Karpas-422 (cell line): ENCODE data around the gene TMEM221. TPM values are rescaled to one million over a fixed set of nuclear protein-coding genes. Genes with fewer than 3 reads are reported as not detected.

Experiments
- DNase-seq: peaks from one replicate; pipeline ENCODE4 v3.0.0-alpha.2; 2015
- H2AFZ ChIP-seq: fragments of 200-600 bp; sonication (generic); 2 replicates; pipeline ENCODE4 v1.6.1; 2014; ENCODE audit warnings: antibody characterized with exemption, low read length, mixed read lengths
- H3K27ac ChIP-seq: fragments of 200-600 bp; sonication (generic); 2 replicates; pipeline ENCODE4 v1.5.1; 2014; ENCODE audit warnings: mild to moderate bottlenecking, low read length, moderate library complexity
- H3K27me3 ChIP-seq: fragments of 200-600 bp; sonication (generic); 2 replicates; pipeline ENCODE4 v1.6.1; 2014; ENCODE audit warnings: low read length, mixed read lengths
- H3K36me3 ChIP-seq: fragments of 200-600 bp; sonication (generic); 2 replicates; pipeline ENCODE4 v1.6.1; 2014; ENCODE audit warnings: low read length, mixed read lengths; ENCODE audit not compliant: insufficient read depth
- H3K4me1 ChIP-seq: fragments of 200-600 bp; sonication (generic); 2 replicates; pipeline ENCODE4 v1.6.1; 2014; ENCODE audit warnings: mild to moderate bottlenecking, low read length, mixed read lengths
- H3K4me2 ChIP-seq: fragments of 200-600 bp; sonication (generic); 2 replicates; pipeline ENCODE4 v1.6.1; 2014; ENCODE audit warnings: low read length, low read depth, mild to moderate bottlenecking; ENCODE audit not compliant: poor library complexity, severe bottlenecking
- H3K4me3 ChIP-seq: fragments of 200-600 bp; sonication (generic); 2 replicates; pipeline ENCODE4 v1.5.1; 2014; ENCODE audit warnings: mild to moderate bottlenecking, antibody characterized with exemption, low read length, mixed read lengths
- H3K79me2 ChIP-seq: fragments of 200-600 bp; sonication (generic); 2 replicates; pipeline ENCODE4 v1.6.1; 2014; ENCODE audit warnings: mild to moderate bottlenecking, low read length, mixed read lengths
- H3K9ac ChIP-seq: fragments of 200-600 bp; sonication (generic); 2 replicates; pipeline ENCODE4 v1.6.0; 2014; ENCODE audit warnings: low read length
- H3K9me2 ChIP-seq: fragments of 200-600 bp; sonication (generic), shearing (Covaris generic); replicated peaks from 2 replicates; pipeline ENCODE4 v1.6.0; 2014; ENCODE audit warnings: mild to moderate bottlenecking, low read length, moderate library complexity; ENCODE audit not compliant: insufficient read depth
- H3K9me3 ChIP-seq: fragments of 300-700, 200-600 bp; sonication (generic); 2 replicates; pipeline ENCODE4 v1.6.1; 2014; ENCODE audit warnings: low read length, mixed read lengths
- H4K20me1 ChIP-seq: fragments of 200-600 bp; sonication (generic); 2 replicates; pipeline ENCODE4 v1.6.1; 2014; ENCODE audit warnings: mild to moderate bottlenecking, antibody characterized with exemption, low read length, low read depth; ENCODE audit not compliant: insufficient read depth
- total RNA-seq: library from RNA; depleted of rRNA; stranded (reverse); fragments of >200 nt; shearing (Covaris generic); gene quantifications from 2 replicates; pipeline ENCODE4 v1.2.3, GENCODE V29; 2014; ENCODE audit warnings: low replicate concordance

Gene TMEM221
- total RNA-seq, 1 experiment from 2014 or later: not detected

DNA sequence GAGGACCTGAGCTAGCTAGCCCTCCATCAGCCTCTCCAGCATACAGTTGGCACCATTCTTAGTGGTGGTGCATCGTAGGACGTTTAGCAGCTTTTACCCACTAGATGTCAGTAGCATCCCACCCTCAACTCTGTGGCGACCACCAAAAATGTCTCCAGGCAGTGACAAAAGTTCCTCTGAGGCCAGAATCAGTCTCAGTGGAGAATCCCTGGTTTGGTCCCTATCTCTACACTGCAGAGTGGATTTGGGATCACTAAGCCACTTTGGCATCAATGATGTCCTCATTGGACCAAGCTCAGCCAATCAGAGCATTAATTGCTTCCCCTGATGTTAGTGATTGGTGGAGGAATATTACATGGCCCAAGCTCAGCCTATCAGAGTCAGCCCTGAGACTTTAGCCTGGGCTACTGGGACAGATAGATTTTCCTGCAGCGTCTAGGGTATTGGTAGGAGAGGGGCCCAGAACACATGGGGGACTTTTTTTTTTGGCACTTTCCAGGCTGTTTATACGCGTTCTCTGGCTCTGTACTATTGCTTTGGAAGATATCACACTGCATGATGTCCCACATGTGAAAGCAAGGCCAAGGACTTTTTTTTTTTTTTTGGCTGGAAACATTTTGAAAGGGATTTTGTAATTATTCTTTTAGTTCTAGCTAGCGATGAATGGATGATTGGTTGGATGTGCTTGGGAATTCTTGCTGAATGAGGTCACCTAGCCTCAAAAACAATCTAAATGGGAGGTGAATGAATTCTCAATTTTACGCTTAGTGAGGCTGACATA, 7.0 kb downstream of the TMEM221 start:
- Histone ChIP-seq H3K79me2 (no peaks in the 10 kb centered on the region), H3K36me3 (no peaks in the 10 kb centered on the region), H3K4me1 (no peaks in the 10 kb centered on the region), H3K4me3 (no peak overlapping the region), H3K9me2 (no peaks in the 10 kb centered on the region), H3K9ac (no peak overlapping the region), H4K20me1 (no peaks in the 10 kb centered on the region), H3K27ac (no peak overlapping the region), H2AFZ (no peak overlapping the region), H3K27me3 (no peaks in the 10 kb centered on the region), H3K9me3 (peaks cover 3% of the 10 kb centered on the region; the same call in 1 of the 2 replicates), H3K4me2 (no peak overlapping the region)
- DNase-seq: peak; percentile 73

DNA sequence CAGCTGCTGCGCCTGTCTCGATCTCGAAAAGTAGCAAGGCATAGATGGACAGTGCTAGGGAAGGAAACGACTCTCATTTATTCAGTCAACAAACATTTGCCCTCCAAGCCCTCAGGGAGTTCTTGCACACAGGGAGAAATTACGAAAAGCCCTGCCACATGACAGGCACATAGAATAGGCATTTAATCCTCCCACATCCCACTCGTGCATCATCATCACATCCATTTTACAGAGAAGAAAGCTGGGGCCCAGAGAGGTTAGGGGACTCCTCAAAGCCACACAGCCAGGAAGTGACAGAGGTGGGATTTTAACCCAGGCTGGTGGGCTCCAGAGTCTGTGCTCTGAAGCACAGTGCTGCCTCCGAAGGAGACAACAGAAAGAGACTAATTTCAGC, 11.6 kb downstream of the TMEM221 start:
- peaks cover 3% of the 10 kb centered on the region; the same call in 1 of the 2 replicates for H3K9me3 ChIP-seq
- H3K27me3 ChIP-seq: no peaks in the 10 kb centered on the region
- H2AFZ ChIP-seq: no peak overlapping the region
- no peak overlapping the region for H3K4me2 ChIP-seq
- H3K36me3 ChIP-seq: no peaks in the 10 kb centered on the region
- H3K4me1 ChIP-seq: no peaks in the 10 kb centered on the region
- no peak overlapping the region for H3K9ac ChIP-seq
- H4K20me1 ChIP-seq: no peaks in the 10 kb centered on the region
- no peak overlapping the region for H3K4me3 ChIP-seq
- no peak overlapping the region for H3K27ac ChIP-seq
- H3K79me2 ChIP-seq: no peaks in the 10 kb centered on the region
- DNase-seq: no peak
- no peaks in the 10 kb centered on the region for H3K9me2 ChIP-seq

DNA sequence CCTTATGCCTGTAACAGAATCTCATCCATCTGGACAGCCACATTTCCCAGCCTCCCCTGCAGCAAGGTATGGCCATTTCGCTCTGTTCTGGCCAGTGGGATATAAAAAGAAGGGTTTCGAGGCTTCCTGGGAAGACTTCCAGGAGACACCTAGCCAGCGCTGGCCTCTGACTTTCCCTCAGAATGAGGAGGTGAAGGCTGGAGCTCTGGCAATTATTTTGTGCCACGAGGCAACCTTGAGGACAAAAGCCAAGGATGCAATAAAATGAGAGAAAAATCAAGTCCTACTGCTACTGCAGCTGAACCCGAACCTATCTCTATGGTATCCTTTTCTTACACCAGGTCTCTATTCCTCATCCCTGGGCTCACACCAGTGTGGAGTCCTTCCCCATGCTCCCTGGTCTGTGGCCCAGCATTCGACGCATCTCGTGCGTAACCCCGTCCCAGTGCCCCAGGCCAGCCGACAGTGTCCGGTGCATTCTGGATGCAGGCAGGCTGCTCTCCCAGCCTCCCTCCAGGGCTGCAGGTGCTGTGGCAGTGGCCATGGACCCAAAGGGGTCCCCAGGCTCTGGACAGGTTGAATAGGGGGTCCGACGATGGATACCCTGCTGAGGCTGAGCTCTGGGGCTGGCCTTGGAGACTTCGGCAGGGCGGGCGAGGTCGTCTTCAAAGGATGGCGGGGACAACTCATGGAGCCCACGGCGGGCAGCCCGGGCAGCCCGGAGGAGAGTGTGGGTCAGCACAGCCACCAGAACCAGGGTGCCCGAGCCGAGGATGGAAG, 12.2 kb downstream of the TMEM221 start:
- H3K79me2 ChIP-seq: no peaks in the 10 kb centered on the region
- H3K27ac ChIP-seq: no peak overlapping the region
- DNase-seq: no peak
- no peak overlapping the region for H3K4me2 ChIP-seq
- no peak overlapping the region for H2AFZ ChIP-seq
- no peaks in the 10 kb centered on the region for H3K9me2 ChIP-seq
- H3K36me3 ChIP-seq: no peaks in the 10 kb centered on the region
- H4K20me1 ChIP-seq: no peaks in the 10 kb centered on the region
- H3K27me3 ChIP-seq: no peaks in the 10 kb centered on the region
- H3K4me1 ChIP-seq: no peaks in the 10 kb centered on the region
- no peak overlapping the region for H3K9ac ChIP-seq
- H3K9me3 ChIP-seq: no peaks in the 10 kb centered on the region
- H3K4me3 ChIP-seq: no peak overlapping the region

DNA sequence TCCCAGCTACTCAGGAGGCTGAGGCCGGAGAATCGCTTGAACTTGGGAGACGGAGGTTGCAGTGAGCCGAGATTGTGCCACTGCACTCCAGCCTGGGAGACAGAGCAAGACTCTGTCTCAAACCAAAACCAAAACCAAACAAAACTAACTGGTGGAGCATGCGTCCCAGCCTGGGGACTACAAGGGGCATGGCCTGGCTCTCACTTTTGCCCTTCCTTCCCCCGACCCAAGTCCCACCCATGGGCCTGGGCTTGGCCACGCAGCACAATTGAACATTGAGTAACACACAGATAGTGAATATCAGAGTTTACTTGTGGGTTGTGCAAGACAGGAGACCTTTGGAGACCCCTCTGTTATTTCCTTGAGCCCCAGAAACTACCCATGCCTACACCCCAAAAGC, 13.2 kb downstream of the TMEM221 start:
- H3K9me3 ChIP-seq: no peaks in the 10 kb centered on the region
- H3K9me2 ChIP-seq: no peaks in the 10 kb centered on the region
- no peaks in the 10 kb centered on the region for H3K4me1 ChIP-seq
- H3K79me2 ChIP-seq: no peaks in the 10 kb centered on the region
- no peak overlapping the region for H3K4me2 ChIP-seq
- no peak for DNase-seq
- no peaks in the 10 kb centered on the region for H3K36me3 ChIP-seq
- no peaks in the 10 kb centered on the region for H3K27me3 ChIP-seq
- H3K27ac ChIP-seq: no peak overlapping the region
- H4K20me1 ChIP-seq: no peaks in the 10 kb centered on the region
- no peak overlapping the region for H3K4me3 ChIP-seq
- no peak overlapping the region for H3K9ac ChIP-seq
- H2AFZ ChIP-seq: no peak overlapping the region

DNA sequence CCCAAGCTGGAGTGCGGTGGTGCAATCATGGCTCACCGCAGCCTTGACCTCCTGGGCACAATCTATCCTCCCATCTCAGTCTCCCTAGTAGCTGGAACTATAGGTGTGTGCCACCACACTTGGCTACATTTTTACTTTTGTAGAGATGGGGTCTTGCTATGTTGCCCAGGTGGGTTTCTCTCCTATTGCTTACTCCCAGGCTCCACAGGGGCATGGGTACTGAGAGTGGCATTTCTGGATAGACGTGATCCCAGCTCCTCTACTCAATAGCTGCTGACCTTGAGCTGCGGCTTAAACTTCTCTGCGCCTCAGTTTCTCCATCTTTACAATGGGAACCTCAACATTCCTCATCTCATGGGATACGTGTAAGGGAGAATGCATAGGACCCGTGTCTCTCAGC, 17.1 kb downstream of the TMEM221 start:
- no peaks in the 10 kb centered on the region for H4K20me1 ChIP-seq
- H2AFZ ChIP-seq: no peak overlapping the region
- DNase-seq: no peak
- H3K4me1 ChIP-seq: peaks cover 5% of the 10 kb centered on the region
- no peak overlapping the region for H3K4me2 ChIP-seq
- no peaks in the 10 kb centered on the region for H3K36me3 ChIP-seq
- no peak overlapping the region for H3K27ac ChIP-seq
- H3K9ac ChIP-seq: no peak overlapping the region
- H3K79me2 ChIP-seq: no peaks in the 10 kb centered on the region
- no peaks in the 10 kb centered on the region for H3K9me3 ChIP-seq
- no peaks in the 10 kb centered on the region for H3K27me3 ChIP-seq
- H3K4me3 ChIP-seq: no peak overlapping the region
- H3K9me2 ChIP-seq: no peaks in the 10 kb centered on the region

DNA sequence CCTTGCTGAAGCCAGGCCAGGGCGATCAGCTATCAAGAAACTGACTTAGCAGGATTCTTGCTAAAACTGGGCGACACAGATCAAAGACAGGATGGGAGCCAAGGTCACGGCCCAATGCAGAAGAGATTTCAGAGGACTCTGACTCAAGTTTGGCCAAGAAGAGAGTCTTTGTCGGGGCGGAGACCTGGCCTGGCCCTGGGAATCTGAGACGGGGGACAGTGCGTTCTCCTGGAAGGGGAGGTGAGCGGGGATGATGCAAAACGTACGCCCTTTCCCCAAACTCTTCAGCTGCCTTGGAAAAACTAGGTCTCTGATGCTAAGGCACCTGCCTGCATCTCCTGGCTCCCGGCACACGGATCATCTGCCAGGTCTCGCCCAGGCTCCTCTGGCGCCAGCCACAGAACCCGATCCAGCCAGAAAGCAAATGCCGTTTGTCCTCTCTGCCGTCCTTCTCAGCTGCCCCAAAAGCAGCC, 18.8 kb downstream of the TMEM221 start:
- Histone ChIP-seq H3K27me3 (no peaks in the 10 kb centered on the region), H3K4me3 (no peak overlapping the region), H3K4me2 (no peak overlapping the region), H3K79me2 (no peaks in the 10 kb centered on the region), H3K27ac (no peak overlapping the region), H3K9me2 (no peaks in the 10 kb centered on the region), H2AFZ (no peak overlapping the region), H3K9ac (no peak overlapping the region), H3K36me3 (no peaks in the 10 kb centered on the region), H3K4me1 (peaks cover 21% of the 10 kb centered on the region), H3K9me3 (no peaks in the 10 kb centered on the region), H4K20me1 (no peaks in the 10 kb centered on the region)
- DNase-seq: no peak

DNA sequence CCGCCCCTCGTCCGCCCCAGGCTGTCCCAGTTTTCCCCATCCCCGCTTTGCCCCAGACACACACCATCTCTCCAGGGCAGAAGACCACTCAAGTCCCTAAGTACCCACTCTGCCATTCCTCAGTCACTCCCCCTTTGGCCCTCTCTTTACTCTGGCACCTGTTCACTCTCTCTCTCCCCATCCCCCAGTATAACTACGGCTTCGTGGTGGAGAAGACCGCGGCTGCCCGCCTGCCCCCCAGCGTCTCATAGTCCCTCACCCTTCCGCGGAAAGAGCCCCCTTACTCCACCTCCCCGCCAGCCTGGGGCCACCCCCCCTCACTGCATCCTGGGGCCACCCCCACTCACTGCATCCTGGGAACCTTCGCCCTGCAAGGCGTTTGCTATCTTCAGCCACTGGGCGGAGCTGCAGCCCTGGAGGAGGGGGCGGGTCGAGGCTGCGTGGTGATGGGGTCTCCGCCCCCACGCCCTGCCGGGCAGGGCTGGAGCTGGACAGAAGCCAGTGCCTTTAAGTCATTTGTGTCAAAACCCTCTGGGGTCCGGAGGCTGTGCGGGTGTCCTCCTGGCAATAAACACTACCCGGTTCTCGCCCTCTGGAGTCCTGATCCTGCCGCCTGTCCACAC, 23.6 kb downstream of the TMEM221 start:
- Histone ChIP-seq H3K9ac (no peak overlapping the region), H4K20me1 (no peaks in the 10 kb centered on the region), H3K4me3 (no peak overlapping the region; the same call in 1 of the 2 replicates), H3K79me2 (no peaks in the 10 kb centered on the region), H3K9me3 (no peaks in the 10 kb centered on the region), H3K9me2 (no peaks in the 10 kb centered on the region), H3K27me3 (no peaks in the 10 kb centered on the region), H2AFZ (no peak overlapping the region), H3K36me3 (no peaks in the 10 kb centered on the region), H3K4me2 (peak overlapping the region; percentile 12), H3K27ac (no peak overlapping the region), H3K4me1 (peaks cover 35% of the 10 kb centered on the region)
- DNase-seq: peak; percentile 80
